HCT116 (cell line): ENCODE results near the gene RFLNA. TPM values are rescaled to one million over a fixed set of nuclear protein-coding genes. Genes with fewer than 3 reads are reported as not detected.

ENCODE experiments used
- ATAC-seq: fragments of 200-7000 bp; cut with Tn5 transposase; 2 replicates; pipeline ENCODE4 v1.9.1; 2020; ENCODE audit warnings: mild to moderate bottlenecking, moderate library complexity
- BruUV-seq: library from RNA; stranded (reverse); fragments of 400-500 nt; replicated peaks from 2 replicates; lab custom pipeline; 2021; lab: Mats Ljungman, UMichigan
- CTCF ChIA-PET: fragments of 300-600 bp; sonication (Branson Sonifier 250); formaldehyde crosslinking; loops from one replicate; lab custom pipeline; 2021; ENCODE audit warnings: antibody characterized with exemption; lab: Charles Lee
- POLR2A ChIA-PET: fragments of 300-600, 350-600 bp; sonication (Branson Sonifier 250); formaldehyde crosslinking; loops from one replicate; lab custom pipeline; 2021; ENCODE audit warnings: antibody characterized with exemption; lab: Charles Lee
- RAD21 ChIA-PET, 2 experiments: fragments of 300-600 bp; sonication (Branson Sonifier 250); formaldehyde crosslinking; loops; one replicate each; lab custom pipeline; 2023; ENCODE audit warnings: low total read pairs in 2 of 2; ENCODE audit not compliant: uncharacterized antibody in 2 of 2, unreplicated experiment in 2 of 2, low non-redundant PET in 1 of 2; lab: Charles Lee
- DNase-seq: peaks from one replicate; pipeline ENCODE4 v3.0.0-alpha.2; 2010; ENCODE audit warnings: low read depth, low spot score
- H2AFZ ChIP-seq: fragments of 200-600 bp; shearing (Covaris generic), sonication (generic); 2 replicates; pipeline ENCODE4 v1.6.1; 2017; ENCODE audit warnings: low read depth, mixed run types, mixed read lengths, antibody characterized with exemption, low read length; ENCODE audit not compliant: poor library complexity, severe bottlenecking
- H3K27ac ChIP-seq: 2 replicates; pipeline ENCODE4 v1.5.1; 2012; ENCODE audit warnings: low read depth, low read length
- H3K27me3 ChIP-seq: fragments of 200-600 bp; sonication (generic); 2 replicates; pipeline ENCODE4 v1.6.1; 2016; ENCODE audit warnings: mixed run types, low read length, mixed read lengths; ENCODE audit not compliant: insufficient read depth
- H3K36me3 ChIP-seq, 2 experiments: fragments of 200-500 bp in 1 of 2; fragments of 200-600 bp in 1 of 2; sonication (Bioruptor generic) in 1 of 2; sonication (generic) in 1 of 2; 2 replicates each; pipeline versions ENCODE4 v1.5.1 to v1.6.1; 2014 to 2016; ENCODE audit warnings: low read length in 2 of 2, inconsistent platforms in 1 of 2, mixed read lengths in 1 of 2, mixed run types in 1 of 2; ENCODE audit not compliant: insufficient read depth in 2 of 2, control insufficient read depth in 1 of 2
- H3K4me1 ChIP-seq, 2 experiments: fragments of 200-600 bp in 1 of 2; sonication (generic) in 1 of 2; 2 replicates each; pipeline versions ENCODE4 v1.5.1 to v1.6.1; 2012 to 2017; ENCODE audit warnings: low read length in 2 of 2, inconsistent platforms in 1 of 2, mild to moderate bottlenecking in 1 of 2, mixed read lengths in 1 of 2, mixed run types in 1 of 2, moderate library complexity in 1 of 2; ENCODE audit not compliant: insufficient read depth in 2 of 2, control insufficient read depth in 1 of 2
- H3K4me2 ChIP-seq: fragments of 200-600 bp; sonication (generic); 2 replicates; pipeline ENCODE4 v1.6.1; 2017; ENCODE audit warnings: mixed run types, low read length, mixed read lengths
- H3K4me3 ChIP-seq, 2 experiments: fragments of 200-600 bp in 1 of 2; sonication (generic) in 1 of 2; replicated peaks in 1 of 2; 2 replicates each; pipeline ENCODE4 v1.5.1; 2011 to 2016; ENCODE audit warnings: low read length in 2 of 2, control low read depth in 1 of 2, low read depth in 1 of 2, mild to moderate bottlenecking in 1 of 2, mixed read lengths in 1 of 2, mixed run types in 1 of 2
- H3K79me2 ChIP-seq: fragments of 200-600 bp; sonication (generic); 2 replicates; pipeline ENCODE4 v1.6.1; 2017; ENCODE audit warnings: mild to moderate bottlenecking, mixed run types, low read length, moderate library complexity, mixed read lengths; ENCODE audit not compliant: insufficient read depth
- H3K9ac ChIP-seq: fragments of 200-600 bp; sonication (generic); 2 replicates; pipeline ENCODE4 v1.6.1; 2016; ENCODE audit warnings: low read length, mixed read lengths
- H3K9me2 ChIP-seq: fragments of 200-600 bp; sonication (generic), shearing (Covaris generic); 2 replicates; pipeline ENCODE4 v1.6.1; 2017; ENCODE audit warnings: mixed run types, mild to moderate bottlenecking, moderate library complexity; ENCODE audit not compliant: insufficient read depth
- H3K9me3 ChIP-seq, 2 experiments: fragments of 200-500 bp in 1 of 2; fragments of 200-600 bp in 1 of 2; sonication (Bioruptor generic) in 1 of 2; sonication (generic) in 1 of 2; 2 replicates each; pipeline ENCODE4 v1.6.1; 2014 to 2017; ENCODE audit warnings: low read length in 2 of 2, mixed read lengths in 2 of 2, inconsistent platforms in 1 of 2, low read depth in 1 of 2, mild to moderate bottlenecking in 1 of 2, mixed run types in 1 of 2, moderate library complexity in 1 of 2; ENCODE audit not compliant: control insufficient read depth in 1 of 2, insufficient read depth in 1 of 2
- H4K20me1 ChIP-seq: fragments of 200-600 bp; sonication (generic), shearing (Covaris generic); 2 replicates; pipeline ENCODE4 v1.6.1; 2017; ENCODE audit warnings: mixed run types, mild to moderate bottlenecking, moderate library complexity; ENCODE audit not compliant: insufficient read depth
- CEBPB ChIP-seq: IDR thresholded peaks from 2 replicates; pipeline ENCODE4 v1.6.1; 2012; ENCODE audit warnings: low read depth
- CTCF ChIP-seq, 3 experiments: fragments of 200-600 bp in 1 of 3; sonication (generic) in 1 of 3; IDR thresholded peaks in 2 of 3; conservative IDR thresholded peaks in 1 of 3; 2 replicates each; pipeline ENCODE4 v1.5.1; 2012 to 2017; ENCODE audit warnings: low read depth in 2 of 3, low read length in 2 of 3, antibody characterized with exemption in 1 of 3, borderline replicate concordance in 1 of 3, control low read depth in 1 of 3, mild to moderate bottlenecking in 1 of 3, mixed read lengths in 1 of 3, mixed run types in 1 of 3, moderate library complexity in 1 of 3; ENCODE audit not compliant: insufficient read depth in 1 of 3
- EGR1 ChIP-seq: IDR thresholded peaks from 2 replicates; pipeline ENCODE4 v1.6.1; 2012; ENCODE audit warnings: low read depth
- RAD21 ChIP-seq: IDR thresholded peaks from 2 replicates; pipeline ENCODE4 v1.6.1; 2012; ENCODE audit warnings: low read depth, mild to moderate bottlenecking
- SRF ChIP-seq: IDR thresholded peaks from 2 replicates; pipeline ENCODE4 v1.6.1; 2012; ENCODE audit warnings: low read depth
- ZBTB33 ChIP-seq: IDR thresholded peaks from 2 replicates; pipeline ENCODE4 v1.6.1; 2011; ENCODE audit warnings: mild to moderate bottlenecking, low read length, moderate library complexity; ENCODE audit not compliant: insufficient replicate concordance; ENCODE audit errors: extremely low read depth
- ZNF274 ChIP-seq: fragments of 200-500 bp; sonication (Bioruptor generic); IDR thresholded peaks from 2 replicates; pipeline ENCODE4 v1.6.1; 2014; ENCODE audit warnings: mild to moderate bottlenecking, low read depth, low read length, inconsistent platforms
- intact Hi-C: fragments of 100-400 bp; cut with micrococcal nuclease; formaldehyde crosslinking; loops from 2 replicates; pipeline ENCODE4 v1.10.0; 2022
- total RNA-seq: library from RNA; stranded (reverse); gene quantifications from one replicate; pipeline ENCODE4 v1.2.1, GENCODE V29; 2021; ENCODE audit not compliant: unreplicated experiment

The RFLNA gene
- total RNA-seq, 1 experiment from 2014 or later: not detected

- peaks cover 3 to 16% of the 10 kb centered on the region in 2 experiments; a peak in 3 of 4 replicates for H3K36me3 ChIP-seq
- no TSS peak for BruUV-seq
These were observed 53.1 kb downstream of the RFLNA start for GRCh38 chr12:124347805-124348658.

More at GRCh38 chr12:124347805-124348658, 53.1 kb downstream of the RFLNA start:
- DNase-seq (no peak), ATAC-seq (peak; percentile 62)
- Histone ChIP-seq H3K9me3 (no peaks in the 10 kb centered on the region), H3K9me2 (no peaks in the 10 kb centered on the region), H4K20me1 (no peaks in the 10 kb centered on the region), H2AFZ (no peak overlapping the region), H3K9ac (no peak overlapping the region), H3K4me2 (no peak overlapping the region), H3K27me3 (no peaks in the 10 kb centered on the region), H3K4me1 (no peaks in the 10 kb centered on the region), H3K79me2 (no peaks in the 10 kb centered on the region), H3K4me3 (no peak overlapping the region), H3K27ac (no peak overlapping the region)
- CTCF ChIA-PET: interaction anchor here (0.5 kb wide), 1 partner anchor 380 kb away, joined by 4 read pairs; no protein-coding TSS in a partner anchor
- RAD21 ChIA-PET: no interaction called here
- POLR2A ChIA-PET: no interaction called here
- TF ChIP-seq EGR1 (no peak), CTCF (IDR thresholded peaks at IDR 0.05 in 2 of 3, conservative IDR thresholded peaks at IDR 0.05 in 1 of 3; ENCODE audit: borderline replicate concordance in 1 of 3, insufficient read depth in 1 of 3, low read depth in 2 of 3, low read length in 2 of 3) (peak; percentile 45 to 68 (median 59); a peak in 5 of 6 replicates), ZNF274 (no peak), SRF (no peak), ZBTB33 (no peak), CEBPB (no peak), RAD21 (peak; percentile 65)
- intact Hi-C loops: loop anchor here (2.0 kb wide), 1 partner anchor 419 kb away; no protein-coding TSS in a partner anchor
